Spleen (tissue), 7 donors: ENCODE measurements around the gene VPS29.

Experiments
- CTCF ChIP-seq, 11 experiments: fragments of 200-600 bp in 7 of 11; fragments of 450-650 bp in 4 of 11; sonication (generic) in 4 of 11; IDR thresholded peaks in 8 of 11; conservative IDR thresholded peaks in 3 of 11; 1 replicate in 7 of 11; 2 replicates in 4 of 11; pipeline versions ENCODE4 v1.4.0 to v1.8.0; 2016 to 2021; ENCODE audit warnings: antibody characterized with exemption in 11 of 11, inconsistent platforms in 4 of 11, mild to moderate bottlenecking in 1 of 11
- POLR2A ChIP-seq, 3 donors: fragments of 450-650 bp; IDR thresholded peaks; one replicate each; pipeline ENCODE4 v1.5.1; 2017; ENCODE audit warnings: antibody characterized with exemption in 3 of 3, mild to moderate bottlenecking in 1 of 3
- POLR2AphosphoS5 ChIP-seq, 3 donors: sonication (generic); formaldehyde crosslinking; IDR thresholded peaks; one replicate each; pipeline ENCODE4 v1.5.1; 2017; ENCODE audit warnings: antibody characterized with exemption in 3 of 3
- donor health status: DM: no; HTN: no; CAD: no; lungs with moderate emphysema.
- donor health status: DM: no; HTN: no; CAD: no.
- donor health status: DM: no; HTN: no; CAD: no.

GRCh38 chr12:110528277-110528839 is 26.4 kb upstream of the VPS29 start:
- TF ChIP-seq CTCF (IDR thresholded peaks at IDR 0.05 in 8 of 11, conservative IDR thresholded peaks at IDR 0.05 in 3 of 11) (no peak), POLR2A (IDR thresholded peaks at IDR 0.05) (no peak), POLR2AphosphoS5 (IDR thresholded peaks at IDR 0.05) (no peak)
